GM19372 (cell line): ENCODE results near the gene B3GAT3.
"Not testable (repeated sequence)": the region's sequence is repeated elsewhere in the genome, so short reads cannot be mapped to it uniquely, and the experiment has no call there.

Source experiments
- ATAC-seq: cut with Tn5 transposase; IDR thresholded peaks from one replicate; pipeline ENCODE4 v1.9.1; 2021; ENCODE audit warnings: mild to moderate bottlenecking, low read depth, moderate library complexity; ENCODE audit not compliant: unreplicated experiment

Gene B3GAT3

GRCh38 chr11:62645946-62646824 lies 24.4 kb upstream of the B3GAT3 start, which contains the start of gene GANAB:
Gene GANAB (minus strand): TSS chr11:62646613. CDS start chr11:62646599, 14 bp downstream.
- ATAC-seq: peak; percentile 98

DNA sequence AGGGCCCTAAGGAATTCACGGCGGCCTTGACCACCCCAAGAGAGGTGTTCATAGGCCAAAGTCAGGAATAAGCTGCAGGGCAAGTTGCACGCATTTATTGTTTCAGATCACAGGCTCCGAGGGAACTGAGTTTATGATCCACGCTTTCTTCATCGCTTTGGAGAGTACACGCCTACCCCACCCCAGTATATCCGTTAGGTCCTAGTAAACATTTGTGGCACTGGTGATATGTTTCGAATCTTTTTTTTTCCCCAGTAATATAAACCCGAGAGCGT lies 23.8 kb upstream of the B3GAT3 start:
- no peak for ATAC-seq

- ATAC-seq: no peak
Observed at GRCh38 chr11:62644220-62644619, 22.4 kb upstream of the B3GAT3 start.

DNA sequence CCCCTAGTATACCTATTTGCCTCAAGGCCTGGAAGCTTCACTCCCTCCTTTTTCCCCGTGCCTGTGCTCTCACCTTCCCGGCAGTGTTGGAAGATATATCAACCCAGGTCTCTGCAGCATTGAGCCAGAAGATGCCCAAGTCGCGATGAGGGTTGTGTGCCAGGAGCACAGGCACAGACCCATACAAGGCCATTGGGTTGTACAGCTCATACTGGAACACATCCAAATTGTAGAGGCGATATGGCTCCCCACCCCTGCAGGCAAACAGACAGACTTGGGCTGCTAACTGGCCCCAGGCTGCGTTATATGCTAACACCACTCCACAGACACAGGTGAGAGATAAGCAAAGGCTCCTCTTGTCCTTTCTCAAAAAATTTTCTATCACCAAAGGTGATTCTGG lies 10.7 kb upstream of the B3GAT3 start:
- no peak for ATAC-seq

DNA sequence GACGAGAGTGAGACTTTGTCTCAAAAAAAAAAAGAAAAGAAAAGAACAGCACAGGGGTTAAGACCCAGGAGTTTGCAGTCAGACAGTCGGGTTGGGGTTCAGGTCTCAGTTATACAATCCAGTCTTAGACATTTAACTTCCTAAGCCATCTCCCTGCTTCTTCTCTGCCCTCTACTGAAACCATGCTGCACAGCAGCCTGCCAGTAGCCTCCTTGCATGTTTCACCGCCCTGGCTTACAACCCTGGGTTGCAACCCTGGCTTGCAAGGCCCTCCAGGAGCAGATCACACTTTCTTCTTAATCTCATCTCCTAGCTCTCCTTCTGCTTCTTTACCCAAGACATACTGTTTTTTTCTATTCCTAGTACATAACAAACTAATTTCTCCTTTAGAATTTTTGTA lies 5.9 kb upstream of the B3GAT3 start:
- no peak for ATAC-seq

- ATAC-seq: no peak
Observed at GRCh38 chr11:62622476-62623089, 797 bp upstream of the B3GAT3 start.

GRCh38 chr11:62621027-62621566 lies 689 bp downstream of the B3GAT3 start:
- no peak for ATAC-seq

GRCh38 chr11:62616957-62617356 lies 4.8 kb downstream of the B3GAT3 start:
- ATAC-seq: not testable (repeated sequence)

DNA sequence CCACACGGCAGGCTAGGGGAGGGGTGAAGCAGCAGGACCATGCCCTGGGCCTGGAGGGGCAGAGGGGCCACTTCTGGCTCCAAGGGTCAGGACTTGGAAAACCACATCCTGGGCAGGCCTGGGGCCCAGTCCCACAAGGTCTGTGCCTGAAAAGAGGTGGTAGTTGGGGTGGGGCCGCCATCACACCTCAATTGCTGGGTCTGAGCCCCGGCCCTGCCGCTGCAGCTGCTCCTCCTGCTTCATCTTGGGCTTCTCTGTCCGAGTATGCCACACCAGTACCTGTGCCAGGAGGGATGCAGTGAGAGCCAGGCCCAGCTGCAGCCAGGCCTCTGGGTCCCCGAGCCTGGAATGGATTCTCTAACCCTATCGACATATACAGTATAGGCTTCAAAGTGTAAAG lies 6.3 kb downstream of the B3GAT3 start:
- ATAC-seq: no peak

GRCh38 chr11:62614275-62614674 lies 7.5 kb downstream of the B3GAT3 start:
- ATAC-seq: no peak

GRCh38 chr11:62613291-62613778 lies 8.5 kb downstream of the B3GAT3 start:
- no peak for ATAC-seq

DNA sequence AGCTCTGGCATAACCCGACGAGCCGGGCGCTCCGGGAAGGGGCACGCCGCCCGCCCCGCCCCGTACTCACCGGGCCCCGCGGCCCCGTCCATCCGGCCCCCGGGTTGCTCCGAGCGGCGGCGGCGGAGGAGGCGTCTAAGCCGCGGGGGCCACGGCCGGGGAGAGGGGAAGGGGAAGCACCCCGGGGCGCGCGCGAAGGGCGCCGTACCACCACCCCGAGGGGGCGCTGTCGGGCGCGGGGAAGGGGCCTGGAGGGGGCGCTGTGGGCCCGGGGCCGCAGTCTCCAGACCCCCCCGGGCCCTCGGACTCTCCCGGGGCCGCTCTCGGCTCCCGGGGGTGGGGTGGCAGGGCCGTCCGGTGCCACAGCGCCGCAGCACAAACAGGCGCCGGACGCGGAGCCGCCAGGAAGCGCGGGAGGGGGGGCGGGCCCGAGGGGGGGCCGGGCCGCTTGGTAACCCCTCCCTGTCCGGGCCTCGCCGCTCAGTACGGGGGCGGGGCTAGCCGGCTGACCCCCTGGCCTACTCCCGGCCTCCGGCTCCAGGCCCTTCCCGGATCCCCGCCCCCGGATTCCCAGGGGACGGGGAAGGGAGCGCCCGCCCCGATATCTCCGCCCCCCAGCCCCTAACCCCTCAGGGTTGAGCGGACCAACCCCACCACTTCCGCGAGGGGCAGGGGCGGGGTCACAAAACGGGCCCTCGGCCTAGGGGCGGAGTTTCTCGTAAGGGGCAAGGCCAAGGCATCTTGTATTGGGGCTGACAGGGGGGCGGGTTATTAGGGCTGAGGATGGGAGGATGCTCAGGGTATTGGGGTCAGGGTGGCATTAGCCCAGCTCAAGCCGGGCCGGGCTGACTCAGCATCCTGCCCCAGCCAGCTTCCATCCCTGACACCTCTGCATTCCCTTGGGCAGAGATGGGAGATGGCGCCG lies 9.2 kb downstream of the B3GAT3 start, which contains the start of the genes EML3 and ROM1:
Gene EML3, minus strand, starts transcription at position 410 of the 925 bp plus-strand sequence. Its CDS starts 318 bp downstream, at position 92.
Gene ROM1, plus strand, starts transcription at position 892 of the 925 bp plus-strand sequence. Its CDS starts 25 bp downstream, at position 917.
- peak; percentile 65 for ATAC-seq

- peak; percentile 19 for ATAC-seq
Observed at GRCh38 chr11:62611705-62612365, 10.0 kb downstream of the B3GAT3 start.

DNA sequence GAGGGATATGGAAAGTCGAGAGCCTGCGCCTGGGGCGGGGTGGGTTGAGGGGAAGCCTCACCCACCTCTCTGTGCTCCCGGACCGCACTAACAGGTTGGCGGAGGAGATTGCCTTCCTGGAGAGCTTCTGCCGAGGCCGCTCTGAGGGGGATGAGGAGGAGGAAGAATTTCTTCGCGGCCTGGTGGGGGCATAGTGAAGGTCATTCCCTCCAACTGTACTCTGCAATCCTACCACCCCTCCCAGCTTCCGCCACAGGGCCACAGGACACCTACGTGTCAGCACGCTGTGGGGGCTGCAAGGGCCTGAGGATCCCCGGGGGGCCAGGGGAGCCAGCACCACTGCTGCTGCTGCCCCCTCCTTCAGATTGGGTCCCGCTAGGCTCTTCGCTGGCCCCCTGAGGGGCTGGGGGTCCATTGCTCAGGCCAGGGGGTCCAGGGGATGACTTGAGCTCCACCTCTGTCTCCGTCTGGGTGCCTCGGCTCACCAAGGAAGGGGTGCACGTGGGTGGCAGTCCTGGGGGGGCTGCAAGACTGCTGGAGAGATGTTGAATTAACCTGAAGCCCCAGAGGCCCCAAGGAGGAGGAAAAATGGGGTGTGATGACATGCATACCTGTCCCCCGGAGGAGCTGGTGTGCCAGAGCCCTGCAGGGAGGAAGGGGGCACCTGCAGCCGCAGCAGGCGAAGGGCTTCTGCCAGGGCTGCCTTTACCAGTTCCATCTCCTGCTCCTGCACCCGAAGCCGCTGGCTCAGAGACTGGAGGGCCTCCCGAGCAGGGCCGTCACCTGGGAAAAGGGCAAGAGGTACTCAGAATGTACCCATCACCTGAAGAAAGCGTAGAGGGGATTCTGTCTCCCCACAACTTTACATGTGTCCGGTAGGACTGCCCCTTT lies 10.7 kb downstream of the B3GAT3 start:
- no peak for ATAC-seq

DNA sequence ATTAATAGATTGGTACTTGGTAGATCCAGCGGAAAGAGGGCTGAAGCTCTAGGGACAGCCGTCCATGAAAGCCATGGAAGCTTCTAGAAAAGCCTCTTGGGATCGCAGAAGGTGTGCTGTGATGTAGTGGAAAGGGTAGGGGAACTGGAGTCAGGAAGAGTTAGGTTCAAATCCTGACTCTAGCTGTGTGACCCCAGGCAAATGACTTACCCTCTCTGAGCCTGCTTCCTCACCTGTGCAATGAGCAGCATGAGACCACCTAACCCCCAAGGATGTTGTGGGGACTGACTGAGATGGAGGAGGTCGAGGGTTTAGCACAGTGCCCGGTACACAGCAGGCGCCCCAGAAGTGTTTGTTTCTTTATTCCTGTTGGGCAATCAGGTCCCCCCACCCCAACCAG lies 11.4 kb downstream of the B3GAT3 start:
- ATAC-seq: no peak

- no peak for ATAC-seq
Observed at GRCh38 chr11:62608776-62609175, 13.0 kb downstream of the B3GAT3 start.

DNA sequence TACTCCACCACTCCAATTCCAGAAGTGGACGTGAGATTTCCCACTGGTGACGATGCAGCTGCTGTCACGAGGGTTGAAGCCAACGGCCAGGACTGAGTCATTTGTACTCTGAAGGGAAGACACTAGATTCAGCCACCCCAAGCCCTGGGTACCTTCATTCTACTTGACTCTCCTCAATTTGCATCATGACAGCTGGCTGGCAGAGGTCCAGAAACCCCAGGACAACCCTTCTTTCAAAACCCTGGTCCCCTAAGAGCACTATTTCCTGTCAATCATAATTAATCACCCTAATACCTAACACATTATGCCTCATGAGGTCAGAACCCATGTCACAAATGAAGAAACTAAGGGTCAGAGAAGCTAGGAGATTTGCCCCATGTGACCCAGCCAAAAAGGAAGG lies 14.1 kb downstream of the B3GAT3 start:
- no peak for ATAC-seq

DNA sequence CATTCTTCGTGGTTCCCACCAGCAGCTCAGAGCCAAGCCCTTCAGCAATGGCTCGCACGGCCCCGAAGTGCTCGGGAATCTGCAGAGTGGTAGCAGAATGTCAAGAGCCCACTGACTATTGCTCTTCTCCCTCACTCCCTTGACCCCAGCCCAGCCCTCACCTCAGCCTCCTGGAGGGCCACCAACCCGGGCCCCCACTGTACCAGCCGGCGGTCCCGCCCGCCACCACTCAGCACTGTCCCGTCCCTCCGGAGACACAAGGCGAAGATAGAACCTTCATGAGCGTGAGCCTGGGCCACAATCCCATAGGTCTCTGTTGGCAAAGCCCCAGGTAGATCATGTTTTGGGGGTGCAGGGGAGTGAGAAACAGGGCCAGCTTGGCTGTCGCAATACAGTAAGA lies 15.9 kb downstream of the B3GAT3 start:
- no peak for ATAC-seq

- no peak for ATAC-seq
Observed at GRCh38 chr11:62605467-62605866, 16.3 kb downstream of the B3GAT3 start.
